Thoracic aorta (tissue), 2 donors: ENCODE measurements around the gene GPR137B. TPM values are rescaled to one million over a fixed set of nuclear protein-coding genes. Genes with fewer than 3 reads are reported as not detected.

Experiments
- ATAC-seq: fragments of 150-250 bp; one replicate; pipeline ENCODE4 v1.8.0; 2017; ENCODE audit warnings: low read depth; ENCODE audit not compliant: insufficient number of reproducible peaks, low FRiP score
- DNase-seq: peaks from one replicate; pipeline ENCODE4 v3.0.0-alpha.2; 2020; ENCODE audit warnings: low spot score
- H3K27ac ChIP-seq, 2 donors: fragments of 200-600 bp; sonication (generic); 1 replicate in 1 of 2; 2 replicates in 1 of 2; pipeline ENCODE4 v1.5.1; 2016; ENCODE audit warnings: mild to moderate bottlenecking in 2 of 2, moderate library complexity in 2 of 2
- H3K27me3 ChIP-seq: fragments of 200-600 bp; sonication (generic); replicated peaks from 2 replicates; pipeline ENCODE4 v1.6.0; 2016; ENCODE audit warnings: mild to moderate bottlenecking; ENCODE audit not compliant: insufficient read depth
- H3K36me3 ChIP-seq: fragments of 200-600 bp; sonication (generic); one replicate; pipeline ENCODE4 v1.5.1; 2016
- H3K4me1 ChIP-seq, 2 donors: fragments of 200-600 bp; sonication (generic); 1 replicate in 1 of 2; 2 replicates in 1 of 2; pipeline versions ENCODE4 v1.5.1 to v1.6.0; 2016; ENCODE audit warnings: low read depth in 2 of 2, mild to moderate bottlenecking in 1 of 2; ENCODE audit not compliant: control insufficient read depth in 1 of 2
- H3K4me3 ChIP-seq: fragments of 200-600 bp; sonication (generic); 2 replicates; pipeline ENCODE4 v1.5.1; 2016; ENCODE audit warnings: mild to moderate bottlenecking
- H3K9me3 ChIP-seq: fragments of 200-600 bp; sonication (generic); 2 replicates; pipeline ENCODE4 v1.5.1; 2016
- CTCF ChIP-seq: fragments of 200-600 bp; sonication (generic); IDR thresholded peaks from one replicate; pipeline ENCODE4 v1.5.1; 2019; ENCODE audit warnings: antibody characterized with exemption
- total RNA-seq, 2 donors: library from RNA; depleted of rRNA; stranded (reverse); fragments of >200 nt; gene quantifications; one replicate each; pipeline versions ENCODE4 v1.1.0 to v1.2.3, GENCODE V29; 2016

GPR137B gene
- total RNA-seq, 2 donors from 2014 or later: 17.2 to 39.0 TPM

GRCh38 chr1:236167578-236167977 lies 25.2 kb downstream of the GPR137B start:
- no peak for DNase-seq

GRCh38 chr1:236168716-236169429 lies 26.5 kb downstream of the GPR137B start:
- TF ChIP-seq CTCF: no peak
- DNase-seq: no peak
- ATAC-seq: no peak
- Histone ChIP-seq H3K4me1 (peaks cover 0 to 3% of the 10 kb centered on the region in 2 donors), H3K4me3 (no peak overlapping the region), H3K36me3 (no peaks in the 10 kb centered on the region), H3K9me3 (no peaks in the 10 kb centered on the region), H3K27me3 (no peaks in the 10 kb centered on the region), H3K27ac (no peak overlapping the region)

More at GRCh38 chr1:236167578-236167977, 25.2 kb downstream of the GPR137B start:
- H3K36me3 ChIP-seq: no peaks in the 10 kb centered on the region
- H3K27ac ChIP-seq: no peak overlapping the region
- no peak for ATAC-seq
- H3K9me3 ChIP-seq: no peaks in the 10 kb centered on the region
- H3K4me1 ChIP-seq: peaks cover 0 to 3% of the 10 kb centered on the region in 2 donors
- no peaks in the 10 kb centered on the region for H3K27me3 ChIP-seq
- TF ChIP-seq CTCF: no peak
- no peak overlapping the region for H3K4me3 ChIP-seq

- ATAC-seq: no peak
- Histone ChIP-seq H3K27ac (no peak overlapping the region), H3K4me1 (peaks cover 0 to 3% of the 10 kb centered on the region in 2 donors), H3K36me3 (no peaks in the 10 kb centered on the region), H3K27me3 (no peaks in the 10 kb centered on the region), H3K9me3 (no peaks in the 10 kb centered on the region), H3K4me3 (no peak overlapping the region)
- DNase-seq: no peak
- TF ChIP-seq CTCF: no peak
Measured at GRCh38 chr1:236172041-236172579, 29.8 kb downstream of the GPR137B start.

GRCh38 chr1:236173174-236173767 lies 30.9 kb downstream of the GPR137B start:
- H3K27me3 ChIP-seq: no peaks in the 10 kb centered on the region
- ATAC-seq (no peak), DNase-seq (no peak)
- peaks cover 0 to 3% of the 10 kb centered on the region in 2 donors for H3K4me1 ChIP-seq
- H3K36me3 ChIP-seq: no peaks in the 10 kb centered on the region
- H3K27ac ChIP-seq: no peak overlapping the region
- no peak for TF ChIP-seq CTCF
- H3K9me3 ChIP-seq: no peaks in the 10 kb centered on the region
- H3K4me3 ChIP-seq: no peak overlapping the region

- H3K27ac ChIP-seq: no peak overlapping the region
- no peak for ATAC-seq
Measured at GRCh38 chr1:236175642-236176336, 33.5 kb downstream of the GPR137B start.

More at GRCh38 chr1:236175642-236176336, 33.5 kb downstream of the GPR137B start:
- Histone ChIP-seq H3K36me3 (peaks cover 8% of the 10 kb centered on the region), H3K4me1 (peaks cover 0 to 3% of the 10 kb centered on the region in 2 donors), H3K27me3 (no peaks in the 10 kb centered on the region), H3K4me3 (no peak overlapping the region), H3K9me3 (no peaks in the 10 kb centered on the region)
- no peak for DNase-seq
- no peak for TF ChIP-seq CTCF
